Stimulated activated CD4-positive, alpha-beta T cell treated with anti-CD3 and anti-CD28 coated beads, TNF-alpha, amount 100 ng/mL, for 24 hours (primary cell): Measurements from ENCODE around the gene MYBPHL.
A peak's percentile ranks its signal among the peaks of the same experiment; 100 is the strongest.

Experiments used
- DNase-seq, 3 experiments: peaks; one replicate each; pipeline ENCODE4 v3.0.0-alpha.2; 2020; ENCODE audit warnings: low read depth in 3 of 3

Gene MYBPHL

GRCh38 chr1:109281680-109282496 is 24.9 kb downstream of the MYBPHL start:
- DNase-seq, result no peak

GRCh38 chr1:109280862-109281261 is 25.9 kb downstream of the MYBPHL start:
- no peak for DNase-seq

GRCh38 chr1:109279615-109280278 is 27.1 kb downstream of the MYBPHL start:
- DNase-seq, result no peak

- peak; percentile 23 to 72 (median 28) for DNase-seq
Measured at GRCh38 chr1:109277434-109278204, 29.2 kb downstream of the MYBPHL start.

GRCh38 chr1:109275706-109276345 is 31.0 kb downstream of the MYBPHL start:
- no peak for DNase-seq

GRCh38 chr1:109274533-109275476 is 32.0 kb downstream of the MYBPHL start:
- no peak for DNase-seq

- DNase-seq, result no peak
Measured at GRCh38 chr1:109273570-109274288, 33.1 kb downstream of the MYBPHL start.

GRCh38 chr1:109272831-109273547 is 33.8 kb downstream of the MYBPHL start:
- no peak for DNase-seq

- DNase-seq, result no peak
Measured at GRCh38 chr1:109272021-109272799, 34.6 kb downstream of the MYBPHL start.

- no peak for DNase-seq
Measured at GRCh38 chr1:109271458-109271857, 35.4 kb downstream of the MYBPHL start.

GRCh38 chr1:109270623-109271317 is 36.0 kb downstream of the MYBPHL start:
- DNase-seq, result no peak

GRCh38 chr1:109269981-109270622 is 36.7 kb downstream of the MYBPHL start:
- no peak for DNase-seq

- DNase-seq, result no peak
Measured at GRCh38 chr1:109269212-109269980, 37.4 kb downstream of the MYBPHL start.

GRCh38 chr1:109268431-109269211 is 38.2 kb downstream of the MYBPHL start:
- no peak for DNase-seq

- DNase-seq, result no peak
Measured at GRCh38 chr1:109267743-109268300, 39.0 kb downstream of the MYBPHL start.

- no peak for DNase-seq
Measured at GRCh38 chr1:109266965-109267364, 39.8 kb downstream of the MYBPHL start.
